GM12801 (cell line): ENCODE results near the gene RASA4.
"Not testable (repeated sequence)": the region's sequence is repeated elsewhere in the genome, so short reads cannot be mapped to it uniquely, and the experiment has no call there.

Experiments
- TF ChIP-seq, protein P1 (sequence below): IDR thresholded peaks from one replicate; pipeline ENCODE4 v1.5.1; 2011; ENCODE audit warnings: control low read depth; ENCODE audit not compliant: insufficient read length; ENCODE audit errors: extremely low read depth

The RASA4 gene

DNA sequence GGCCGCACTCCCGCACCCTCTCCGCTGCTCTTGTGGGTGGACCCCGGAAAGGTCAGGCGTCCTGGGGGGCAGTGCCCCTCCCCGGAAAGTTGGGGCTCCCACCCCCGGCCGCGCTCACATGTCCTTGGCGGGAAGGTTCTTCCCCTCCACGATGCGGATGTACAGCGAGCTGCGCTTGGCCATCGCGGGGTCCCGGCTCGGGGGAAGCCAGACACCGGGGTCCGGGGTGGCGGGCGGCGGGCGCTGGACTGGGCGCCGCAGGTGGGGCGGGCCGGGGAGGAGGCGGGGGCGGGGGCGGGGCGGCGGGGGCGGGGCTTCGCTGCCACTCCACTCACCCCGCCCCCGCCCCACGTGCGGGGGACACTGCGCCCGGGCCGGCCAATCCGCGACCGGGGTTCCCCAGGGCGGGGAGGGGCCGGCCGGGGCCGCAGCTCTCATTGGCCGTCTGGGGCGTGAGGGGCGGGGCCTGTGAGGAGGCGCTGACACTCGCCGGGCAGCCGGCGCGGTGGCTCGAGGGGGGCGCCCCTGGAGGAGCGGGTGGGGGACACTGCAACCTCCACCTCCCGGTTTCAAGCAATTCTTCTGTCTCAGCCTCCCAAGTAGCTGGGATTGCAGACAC lies at the start of gene RASA4:
Gene RASA4, minus strand, starts transcription at position 250 of the 619 bp plus-strand sequence. Its CDS starts 67 bp downstream, at position 183.
- TF ChIP-seq, protein P1, sequence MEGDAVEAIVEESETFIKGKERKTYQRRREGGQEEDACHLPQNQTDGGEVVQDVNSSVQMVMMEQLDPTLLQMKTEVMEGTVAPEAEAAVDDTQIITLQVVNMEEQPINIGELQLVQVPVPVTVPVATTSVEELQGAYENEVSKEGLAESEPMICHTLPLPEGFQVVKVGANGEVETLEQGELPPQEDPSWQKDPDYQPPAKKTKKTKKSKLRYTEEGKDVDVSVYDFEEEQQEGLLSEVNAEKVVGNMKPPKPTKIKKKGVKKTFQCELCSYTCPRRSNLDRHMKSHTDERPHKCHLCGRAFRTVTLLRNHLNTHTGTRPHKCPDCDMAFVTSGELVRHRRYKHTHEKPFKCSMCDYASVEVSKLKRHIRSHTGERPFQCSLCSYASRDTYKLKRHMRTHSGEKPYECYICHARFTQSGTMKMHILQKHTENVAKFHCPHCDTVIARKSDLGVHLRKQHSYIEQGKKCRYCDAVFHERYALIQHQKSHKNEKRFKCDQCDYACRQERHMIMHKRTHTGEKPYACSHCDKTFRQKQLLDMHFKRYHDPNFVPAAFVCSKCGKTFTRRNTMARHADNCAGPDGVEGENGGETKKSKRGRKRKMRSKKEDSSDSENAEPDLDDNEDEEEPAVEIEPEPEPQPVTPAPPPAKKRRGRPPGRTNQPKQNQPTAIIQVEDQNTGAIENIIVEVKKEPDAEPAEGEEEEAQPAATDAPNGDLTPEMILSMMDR: not testable (repeated sequence)

DNA sequence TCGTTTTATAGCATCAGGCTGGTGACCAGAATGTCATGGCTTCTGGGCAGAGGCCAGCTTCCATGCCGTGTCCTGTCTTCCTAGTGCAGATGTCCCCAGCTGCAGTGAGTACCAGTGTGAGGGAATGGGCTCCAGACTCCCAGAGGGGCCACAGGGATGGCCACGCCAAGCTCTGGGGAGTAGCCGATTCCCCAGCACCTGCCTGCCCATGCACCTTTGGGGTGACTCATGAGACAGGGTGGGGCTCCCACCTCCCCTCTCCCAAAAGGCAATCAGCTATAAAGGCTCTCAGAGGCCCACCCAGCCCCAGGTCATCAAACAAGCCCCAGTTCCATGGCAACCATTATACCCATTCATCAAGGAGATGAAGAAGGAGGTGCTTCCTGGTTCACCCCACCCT lies 33.4 kb upstream of the RASA4 start, which contains the start of gene SPDYE2B:
Gene SPDYE2B, plus strand, starts transcription at position 396 of the 400 bp plus-strand sequence. CDS start 2,030 bp downstream, outside the sequence.
- TF ChIP-seq, protein P1: not testable (repeated sequence)

DNA sequence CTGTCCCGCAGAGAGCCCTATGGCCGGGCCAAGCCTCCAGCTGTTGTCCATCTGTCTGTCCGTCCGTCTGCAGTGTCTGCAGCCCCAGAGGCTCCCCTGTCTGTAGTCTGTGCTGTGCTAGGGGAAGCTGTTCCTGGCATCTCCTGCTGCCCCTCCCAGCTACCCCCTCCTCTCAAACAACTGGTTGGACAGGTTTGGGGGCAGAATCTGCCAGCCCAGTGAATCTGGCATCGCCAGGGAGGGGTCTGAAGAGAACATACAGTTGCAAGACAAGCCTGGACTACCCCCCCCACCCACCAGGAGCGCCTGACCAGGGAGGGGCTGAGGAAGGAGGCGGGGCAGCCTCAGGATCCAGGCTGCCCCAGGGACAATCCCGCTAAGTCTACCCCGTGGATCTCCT lies 26.1 kb upstream of the RASA4 start, which contains the start of gene UPK3BL1:
Gene UPK3BL1, minus strand, starts transcription at position 101 of the 400 bp plus-strand sequence. Its CDS starts 50 bp downstream, at position 51.
- TF ChIP-seq, protein P1: not testable (repeated sequence)

- TF ChIP-seq, protein P1: not testable (repeated sequence)
These were observed 44.0 kb downstream of the RASA4 start, which contains the start of gene POLR2J3 for GRCh38 chr7:102572261-102573239. Gene POLR2J3, minus strand, starts transcription at chr7:102572583. Its CDS starts 62 bp downstream, at chr7:102572521.

DNA sequence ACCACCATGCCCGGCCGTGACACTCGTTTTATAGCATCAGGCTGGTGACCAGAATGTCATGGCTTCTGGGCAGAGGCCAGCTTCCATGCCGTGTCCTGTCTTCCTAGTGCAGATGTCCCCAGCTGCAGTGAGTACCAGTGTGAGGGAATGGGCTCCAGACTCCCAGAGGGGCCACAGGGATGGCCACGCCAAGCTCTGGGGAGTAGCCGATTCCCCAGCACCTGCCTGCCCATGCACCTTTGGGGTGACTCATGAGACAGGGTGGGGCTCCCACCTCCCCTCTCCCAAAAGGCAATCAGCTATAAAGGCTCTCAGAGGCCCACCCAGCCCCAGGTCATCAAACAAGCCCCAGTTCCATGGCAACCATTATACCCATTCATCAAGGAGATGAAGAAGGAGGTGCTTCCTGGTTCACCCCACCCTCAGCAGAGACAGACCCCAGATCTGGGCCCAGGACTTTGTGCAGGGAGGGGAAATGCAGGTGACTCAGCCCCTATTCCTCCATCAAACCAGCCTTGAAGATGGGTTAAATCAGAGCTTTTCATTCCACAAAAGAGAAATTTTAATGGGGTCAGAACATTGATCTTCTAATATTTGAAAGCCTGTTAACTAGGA lies 65.6 kb downstream of the RASA4 start, which contains the start of gene SPDYE2:
Gene SPDYE2, plus strand, starts transcription at position 419 of the 615 bp plus-strand sequence. CDS start 2,030 bp downstream, outside the sequence.
- TF ChIP-seq, protein P1: not testable (repeated sequence)

GRCh38 chr7:102543596-102543995 lies 73.0 kb downstream of the RASA4 start, which contains the start of gene UPK3BL2:
Gene UPK3BL2, minus strand, starts transcription at chr7:102543696. Its CDS starts 60 bp downstream, at chr7:102543636.
- TF ChIP-seq, protein P1: not testable (repeated sequence)
